ENCODE data around the gene PEA15. TPM values are rescaled to one million over a fixed set of nuclear protein-coding genes. Genes with fewer than 3 reads are reported as not detected.

The PEA15 gene
- total RNA-seq, 1 donor: 40.9 TPM

GRCh38 chr1:160232911-160233310, 27.7 kb downstream of the PEA15 start:
- H3K27me3 ChIP-seq (ENCODE audit: insufficient read depth, low read length): no peaks in the 10 kb centered on the region
- no peak overlapping the region for H3K4me3 ChIP-seq (ENCODE audit: low read length)
- H3K9me3 ChIP-seq (ENCODE audit: low read depth, low read length): no peaks in the 10 kb centered on the region
- H3K4me1 ChIP-seq (ENCODE audit: insufficient read depth, low read length): no peaks in the 10 kb centered on the region

- H3K4me1 ChIP-seq (ENCODE audit: insufficient read depth, low read length): no peaks in the 10 kb centered on the region
- H3K9me3 ChIP-seq (ENCODE audit: low read depth, low read length): no peaks in the 10 kb centered on the region
- no peak overlapping the region for H3K4me3 ChIP-seq (ENCODE audit: low read length)
- H3K27me3 ChIP-seq (ENCODE audit: insufficient read depth, low read length): no peaks in the 10 kb centered on the region
Measured at GRCh38 chr1:160236806-160237205, 31.6 kb downstream of the PEA15 start.

- Histone ChIP-seq H3K4me3 (ENCODE audit: low read length) (no peak overlapping the region), H3K9me3 (ENCODE audit: low read depth, low read length) (no peaks in the 10 kb centered on the region)
Measured at GRCh38 chr1:160237558-160237957, 32.4 kb downstream of the PEA15 start.

GRCh38 chr1:160238408-160238807, 33.2 kb downstream of the PEA15 start:
- Histone ChIP-seq H3K4me3 (ENCODE audit: low read length) (no peak overlapping the region), H3K27me3 (ENCODE audit: insufficient read depth, low read length) (no peaks in the 10 kb centered on the region), H3K9me3 (ENCODE audit: low read depth, low read length) (no peaks in the 10 kb centered on the region), H3K4me1 (ENCODE audit: insufficient read depth, low read length) (no peaks in the 10 kb centered on the region)

More at GRCh38 chr1:160237558-160237957, 32.4 kb downstream of the PEA15 start:
- Histone ChIP-seq H3K27me3 (ENCODE audit: insufficient read depth, low read length) (no peaks in the 10 kb centered on the region), H3K4me1 (ENCODE audit: insufficient read depth, low read length) (no peaks in the 10 kb centered on the region)

- Histone ChIP-seq H3K4me1 (ENCODE audit: insufficient read depth, low read length) (no peaks in the 10 kb centered on the region), H3K9me3 (ENCODE audit: low read depth, low read length) (no peaks in the 10 kb centered on the region), H3K4me3 (ENCODE audit: low read length) (no peak overlapping the region), H3K27me3 (ENCODE audit: insufficient read depth, low read length) (no peaks in the 10 kb centered on the region)
Measured at GRCh38 chr1:160239582-160240299, 34.6 kb downstream of the PEA15 start.

- no peak overlapping the region for H3K4me3 ChIP-seq (ENCODE audit: low read length)
- H3K27me3 ChIP-seq (ENCODE audit: insufficient read depth, low read length): no peaks in the 10 kb centered on the region
- no peaks in the 10 kb centered on the region for H3K9me3 ChIP-seq (ENCODE audit: low read depth, low read length)
Measured at GRCh38 chr1:160243767-160244166, 38.6 kb downstream of the PEA15 start.

GRCh38 chr1:160244209-160244608, 39.0 kb downstream of the PEA15 start:
- Histone ChIP-seq H3K9me3 (ENCODE audit: low read depth, low read length) (no peaks in the 10 kb centered on the region), H3K4me1 (ENCODE audit: insufficient read depth, low read length) (no peaks in the 10 kb centered on the region)

More at GRCh38 chr1:160243767-160244166, 38.6 kb downstream of the PEA15 start:
- H3K4me1 ChIP-seq (ENCODE audit: insufficient read depth, low read length): no peaks in the 10 kb centered on the region

GRCh38 chr1:160245434-160245833, 40.2 kb downstream of the PEA15 start:
- Histone ChIP-seq H3K9me3 (ENCODE audit: low read depth, low read length) (no peaks in the 10 kb centered on the region), H3K27me3 (ENCODE audit: insufficient read depth, low read length) (no peaks in the 10 kb centered on the region), H3K4me1 (ENCODE audit: insufficient read depth, low read length) (no peaks in the 10 kb centered on the region), H3K4me3 (ENCODE audit: low read length) (no peak overlapping the region)

More at GRCh38 chr1:160244209-160244608, 39.0 kb downstream of the PEA15 start:
- no peak overlapping the region for H3K4me3 ChIP-seq (ENCODE audit: low read length)
- no peaks in the 10 kb centered on the region for H3K27me3 ChIP-seq (ENCODE audit: insufficient read depth, low read length)

- Histone ChIP-seq H3K4me1 (ENCODE audit: insufficient read depth, low read length) (no peaks in the 10 kb centered on the region), H3K9me3 (ENCODE audit: low read depth, low read length) (no peaks in the 10 kb centered on the region), H3K27me3 (ENCODE audit: insufficient read depth, low read length) (no peaks in the 10 kb centered on the region), H3K4me3 (ENCODE audit: low read length) (no peak overlapping the region)
Measured at GRCh38 chr1:160247053-160247452, 41.9 kb downstream of the PEA15 start.

GRCh38 chr1:160251011-160251410, 45.8 kb downstream of the PEA15 start:
- H3K4me3 ChIP-seq (ENCODE audit: low read length): no peak overlapping the region
- H3K4me1 ChIP-seq (ENCODE audit: insufficient read depth, low read length): no peaks in the 10 kb centered on the region
- H3K9me3 ChIP-seq (ENCODE audit: low read depth, low read length): no peaks in the 10 kb centered on the region
- H3K27me3 ChIP-seq (ENCODE audit: insufficient read depth, low read length): no peaks in the 10 kb centered on the region

GRCh38 chr1:160251687-160252526, 46.7 kb downstream of the PEA15 start:
- no peaks in the 10 kb centered on the region for H3K4me1 ChIP-seq (ENCODE audit: insufficient read depth, low read length)
- H3K27me3 ChIP-seq (ENCODE audit: insufficient read depth, low read length): no peaks in the 10 kb centered on the region
- no peak overlapping the region for H3K4me3 ChIP-seq (ENCODE audit: low read length)
- no peaks in the 10 kb centered on the region for H3K9me3 ChIP-seq (ENCODE audit: low read depth, low read length)

- Histone ChIP-seq H3K9me3 (ENCODE audit: low read depth, low read length) (no peaks in the 10 kb centered on the region), H3K4me3 (ENCODE audit: low read length) (no peak overlapping the region), H3K27me3 (ENCODE audit: insufficient read depth, low read length) (no peaks in the 10 kb centered on the region), H3K4me1 (ENCODE audit: insufficient read depth, low read length) (peaks cover 14% of the 10 kb centered on the region)
Measured at GRCh38 chr1:160255781-160256300, 50.7 kb downstream of the PEA15 start.

- no peaks in the 10 kb centered on the region for H3K27me3 ChIP-seq (ENCODE audit: insufficient read depth, low read length)
- H3K9me3 ChIP-seq (ENCODE audit: low read depth, low read length): no peaks in the 10 kb centered on the region
- H3K4me3 ChIP-seq (ENCODE audit: low read length): no peak overlapping the region
- peaks cover 21% of the 10 kb centered on the region for H3K4me1 ChIP-seq (ENCODE audit: insufficient read depth, low read length)
Measured at GRCh38 chr1:160256396-160257046, 51.3 kb downstream of the PEA15 start.

GRCh38 chr1:160257411-160258015, 52.3 kb downstream of the PEA15 start:
- no peaks in the 10 kb centered on the region for H3K9me3 ChIP-seq (ENCODE audit: low read depth, low read length)
- H3K27me3 ChIP-seq (ENCODE audit: insufficient read depth, low read length): no peaks in the 10 kb centered on the region
- peaks cover 23% of the 10 kb centered on the region for H3K4me1 ChIP-seq (ENCODE audit: insufficient read depth, low read length)
- no peak overlapping the region for H3K4me3 ChIP-seq (ENCODE audit: low read length)

All from mononuclear cell (primary cell).